K562 (cell line): ENCODE data around the gene DCUN1D3. TPM values are rescaled to one million over a fixed set of nuclear protein-coding genes. Genes with fewer than 3 reads are reported as not detected.

ENCODE experiments used
- ARNT ChIP-seq, 2 experiments: fragments of 450-650 bp; IDR thresholded peaks; 2 replicates each; pipeline ENCODE4 v1.6.1; 2016; ENCODE audit warnings: mild to moderate bottlenecking in 1 of 2
- ATF2 ChIP-seq: sonication (generic); formaldehyde crosslinking; IDR thresholded peaks from 2 replicates; pipeline ENCODE4 v1.8.1; 2022; ENCODE audit warnings: missing genetic modification reagents
- BRCA1 ChIP-seq, 2 experiments: fragments of 450-650 bp in 1 of 2; sonication (generic) in 1 of 2; formaldehyde crosslinking in 1 of 2; IDR thresholded peaks; 2 replicates each; pipeline versions ENCODE4 v1.5.0 to v1.6.1; 2017 to 2020; ENCODE audit warnings: mild to moderate bottlenecking in 1 of 2, missing genetic modification reagents in 1 of 2
- C11orf30 ChIP-seq: fragments of 450-650 bp; IDR thresholded peaks from 2 replicates; pipeline ENCODE4 v1.6.1; 2016; ENCODE audit warnings: low read depth, mild to moderate bottlenecking
- FOXJ2 ChIP-seq: fragments of 200-800 bp; sonication (Bioruptor generic); IDR thresholded peaks from 2 replicates; pipeline ENCODE4 v1.6.1; 2016; ENCODE audit warnings: missing genetic modification characterization, missing compliant biosample characterization
- GABPA ChIP-seq: fragments of 200-800 bp; sonication (Bioruptor generic); conservative IDR thresholded peaks from 2 replicates; pipeline ENCODE4 v1.6.1; 2016; ENCODE audit warnings: low read depth, missing genetic modification characterization, missing compliant biosample characterization
- JUNB ChIP-seq: fragments of 450-650 bp; formaldehyde crosslinking; conservative IDR thresholded peaks from 2 replicates; pipeline ENCODE4 v1.4.0; 2020; ENCODE audit warnings: mild to moderate bottlenecking
- KAT8 ChIP-seq: fragments of 450-650 bp; IDR thresholded peaks from 2 replicates; pipeline ENCODE4 v1.6.1; 2016; ENCODE audit warnings: low read depth, mild to moderate bottlenecking
- KHSRP ChIP-seq: fragments of 450-650 bp; IDR thresholded peaks from 2 replicates; pipeline ENCODE4 v1.6.1; 2017
- MAZ ChIP-seq, 2 experiments: fragments of 450-650 bp in 1 of 2; sonication (generic) in 1 of 2; formaldehyde crosslinking; IDR thresholded peaks in 1 of 2; conservative IDR thresholded peaks in 1 of 2; 2 replicates each; pipeline versions ENCODE4 v1.4.0 to v1.5.0; 2020; ENCODE audit warnings: mild to moderate bottlenecking in 1 of 2, missing genetic modification reagents in 1 of 2
- NCOR1 ChIP-seq: fragments of 450-650 bp; IDR thresholded peaks from 2 replicates; pipeline ENCODE4 v1.6.1; 2016; ENCODE audit warnings: mild to moderate bottlenecking, moderate library complexity
- NFIC ChIP-seq: fragments of 450-650 bp; IDR thresholded peaks from 2 replicates; pipeline ENCODE4 v1.6.1; 2017; ENCODE audit warnings: mild to moderate bottlenecking, inconsistent platforms
- NFRKB ChIP-seq: fragments of 450-650 bp; IDR thresholded peaks from 2 replicates; pipeline ENCODE4 v1.6.1; 2016; ENCODE audit warnings: low read depth
- NRF1 ChIP-seq, 2 experiments: fragments of 450-650 bp; IDR thresholded peaks in 1 of 2; conservative IDR thresholded peaks in 1 of 2; 2 replicates each; pipeline ENCODE4 v1.6.1; 2014; ENCODE audit warnings: mild to moderate bottlenecking in 2 of 2
- PHF21A ChIP-seq: fragments of 450-650 bp; IDR thresholded peaks from 2 replicates; pipeline ENCODE4 v1.6.1; 2017; ENCODE audit warnings: low read depth, borderline replicate concordance
- PRMT5 ChIP-seq: sonication (generic); formaldehyde crosslinking; IDR thresholded peaks from 2 replicates; pipeline ENCODE4 v1.5.0; 2020; ENCODE audit warnings: missing genetic modification reagents
- RCOR1 ChIP-seq, 2 experiments: IDR thresholded peaks; 2 replicates each; pipeline ENCODE4 v1.6.1; 2012; ENCODE audit warnings: low read depth in 2 of 2, low read length in 2 of 2, borderline replicate concordance in 1 of 2, improper control_type of control experiment in 1 of 2
- SP1 ChIP-seq: sonication (generic); formaldehyde crosslinking; IDR thresholded peaks from 2 replicates; pipeline ENCODE4 v1.8.1; 2022; ENCODE audit warnings: mild to moderate bottlenecking, missing genetic modification reagents
- STAT6 ChIP-seq: sonication (generic); formaldehyde crosslinking; IDR thresholded peaks from 2 replicates; pipeline ENCODE4 v1.8.1; 2023; ENCODE audit warnings: mild to moderate bottlenecking, missing genetic modification reagents
- TAF9B ChIP-seq: fragments of 450-650 bp; IDR thresholded peaks from 2 replicates; pipeline ENCODE4 v1.6.1; 2018; ENCODE audit warnings: mild to moderate bottlenecking; ENCODE audit not compliant: partially characterized antibody
- TRIM24 ChIP-seq, 2 experiments: fragments of 450-650 bp; IDR thresholded peaks; 2 replicates each; pipeline ENCODE4 v1.6.1; 2016
- ZMIZ1 ChIP-seq, 2 experiments: fragments of 150-350 bp in 1 of 2; IDR thresholded peaks; 2 replicates each; pipeline ENCODE4 v1.6.1; 2012 to 2016; ENCODE audit warnings: low read depth in 2 of 2, low read length in 2 of 2, mild to moderate bottlenecking in 1 of 2, moderate library complexity in 1 of 2
- polyA plus RNA-seq, 8 experiments: library from polyadenylated mRNA; depleted of rRNA in 4 of 8; stranded (reverse) in 5 of 8; unstranded in 3 of 8; fragments of >200 nt; fragmentation: Nextera tagmentation in 2 of 8; fragmentation: Illumina TruSeq in 1 of 8; extraction: Ambion mirVana in 2 of 8; extraction: Trizol in 1 of 8; gene quantifications; 2 replicates each; pipeline versions ENCODE4 v1.2.1 to v1.2.3, GENCODE V29; 2011 to 2014; ENCODE audit warnings: inconsistent platforms in 1 of 8, missing spikeins in 1 of 8
- total RNA-seq, 7 experiments: library from RNA; depleted of rRNA in 6 of 7; stranded (reverse); fragments of >200 nt in 6 of 7; fragmentation: Illumina TruSeq in 2 of 7; extraction: Trizol in 2 of 7; gene quantifications; 2 replicates each; pipeline versions ENCODE4 v1.2.1 to v1.2.3, GENCODE V29; 2011 to 2021; ENCODE audit warnings: low replicate concordance in 1 of 7

Gene DCUN1D3
- total and polyA plus RNA-seq, 9 of the 15 experiments (the other 6 are each of a cell fraction or from before 2014, with no cell fraction given), result 1.0 to 4.7 (median 2.2) TPM

GRCh38 chr16:20918486-20919239, 18.5 kb upstream of the DCUN1D3 start (continued):
- no peak for TF ChIP-seq ZMIZ1 (IDR thresholded peaks at IDR 0.05; ENCODE audit: low read depth in 2 of 2, low read length in 2 of 2)
- peak; percentile 52 to 93; a peak in 3 of 4 replicates for TF ChIP-seq RCOR1 (IDR thresholded peaks at IDR 0.05; ENCODE audit: borderline replicate concordance in 1 of 2, low read depth in 2 of 2, low read length in 2 of 2)
- TF ChIP-seq PRMT5 (CRISPR knock-in tag), result no peak
- TF ChIP-seq ATF2, result no peak
- no peak for TF ChIP-seq KHSRP
- TF ChIP-seq TAF9B, result peak; percentile 88
- no peak; the same call in 1 of the 2 replicates for TF ChIP-seq GABPA (tag)
- TF ChIP-seq SP1 (CRISPR knock-in tag), result no peak
- no peak for TF ChIP-seq JUNB (CRISPR knock-in tag)
- TF ChIP-seq NFIC, result peak; percentile 88
- peak; percentile 48 to 55; a peak in 3 of 4 replicates for TF ChIP-seq NRF1 (conservative IDR thresholded peaks at IDR 0.05 in 1 of 2, IDR thresholded peaks at IDR 0.05 in 1 of 2)
- TF ChIP-seq ARNT (IDR thresholded peaks at IDR 0.05), result peak in 1 of 2 experiments; percentile 71; a peak in 1 of 4 replicates
- TF ChIP-seq STAT6 (CRISPR knock-in tag), result no peak
- peak; percentile 39 to 77; a peak in 2 of 4 replicates for TF ChIP-seq TRIM24 (IDR thresholded peaks at IDR 0.05)
- peak; percentile 27; the same call in 1 of the 2 replicates for TF ChIP-seq PHF21A
- TF ChIP-seq KAT8, result no peak
- TF ChIP-seq C11orf30, result 0 out of 2 replicates have a peak, but pooled peaks have one; percentile 18
- peak; percentile 8 to 56; a peak in 2 of 4 replicates for TF ChIP-seq MAZ (CRISPR knock-in tag; conservative IDR thresholded peaks at IDR 0.05 in 1 of 2, IDR thresholded peaks at IDR 0.05 in 1 of 2)
- peak; percentile 45; the same call in 1 of the 2 replicates for TF ChIP-seq NCOR1
- TF ChIP-seq NFRKB, result peak; percentile 61; the same call in 1 of the 2 replicates
- peak; percentile 72; the same call in 1 of the 2 replicates for TF ChIP-seq FOXJ2 (tag)
- no peak for TF ChIP-seq BRCA1 (IDR thresholded peaks at IDR 0.05)
- TF ChIP-seq BRCA1 (CRISPR knock-in tag; IDR thresholded peaks at IDR 0.05), result no peak
